ENCODE data around the gene ZNF709. TPM values are rescaled to one million over a fixed set of nuclear protein-coding genes. Genes with fewer than 3 reads are reported as not detected.
A peak's percentile ranks its signal among the peaks of the same experiment; 100 is the strongest.
"Not testable (repeated sequence)": the region's sequence is repeated elsewhere in the genome, so short reads cannot be mapped to it uniquely, and the experiment has no call there.

Gene ZNF709
- total and polyA plus RNA-seq, 2 donors (not counting 1 experiment from before 2014, with no cell fraction given), result 1.5 to 4.8 TPM

DNA sequence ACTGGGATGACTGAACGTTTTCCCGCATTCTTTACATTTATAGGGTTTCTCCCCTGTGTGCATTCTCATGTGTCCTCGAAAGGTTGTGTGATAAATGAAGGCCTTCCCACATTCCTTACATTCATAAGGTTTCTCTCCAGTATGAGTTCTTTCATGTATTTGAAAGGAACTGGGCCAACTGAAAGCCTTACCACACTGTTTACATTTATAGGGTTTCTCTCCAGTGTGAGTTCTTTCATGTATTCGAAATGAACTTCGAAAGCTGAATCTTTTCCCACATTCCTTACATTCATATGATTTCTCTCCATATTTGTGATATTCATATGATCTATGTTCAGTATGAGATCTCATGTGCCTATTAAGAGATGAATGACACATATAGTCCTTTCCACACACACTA lies 19.4 kb downstream of the ZNF709 start:
- no peaks in the 10 kb centered on the region for H3K4me1 ChIP-seq (ENCODE audit: control insufficient read depth, extremely low read depth, insufficient read depth, low read length)
- no peaks in the 10 kb centered on the region for H3K9me3 ChIP-seq (ENCODE audit: control insufficient read depth, insufficient read depth, low read depth, low read length)
- H3K79me2 ChIP-seq (ENCODE audit: control insufficient read depth, insufficient read depth, low read length), result no peaks in the 10 kb centered on the region
- H3K36me3 ChIP-seq (ENCODE audit: control insufficient read depth, insufficient read depth, low read length), result no peaks in the 10 kb centered on the region
- H3K27ac ChIP-seq (ENCODE audit: insufficient read depth, low read length), result no peak overlapping the region
- peak in 1 of 2 donors; percentile 2 for DNase-seq (ENCODE audit: low read depth in 2 of 2)
- H4K20me1 ChIP-seq (ENCODE audit: control insufficient read depth, extremely low read depth, insufficient read depth, low read length), result no peaks in the 10 kb centered on the region
- no peak overlapping the region for H3K9ac ChIP-seq (ENCODE audit: insufficient read depth, low read length)
- no peak overlapping the region for H3K4me2 ChIP-seq (ENCODE audit: extremely low read depth, insufficient read depth, low read length)
- H3K4me3 ChIP-seq (replicated peaks in 1 of 4; ENCODE audit: control extremely low read depth in 1 of 4, insufficient read depth in 1 of 4, low read depth in 3 of 4, low read length in 4 of 4), result no peak overlapping the region
- no peak for TF ChIP-seq EZH2 (IDR thresholded peaks at IDR 0.05; ENCODE audit: low read length, missing control alignments)
- TF ChIP-seq, protein P1, sequence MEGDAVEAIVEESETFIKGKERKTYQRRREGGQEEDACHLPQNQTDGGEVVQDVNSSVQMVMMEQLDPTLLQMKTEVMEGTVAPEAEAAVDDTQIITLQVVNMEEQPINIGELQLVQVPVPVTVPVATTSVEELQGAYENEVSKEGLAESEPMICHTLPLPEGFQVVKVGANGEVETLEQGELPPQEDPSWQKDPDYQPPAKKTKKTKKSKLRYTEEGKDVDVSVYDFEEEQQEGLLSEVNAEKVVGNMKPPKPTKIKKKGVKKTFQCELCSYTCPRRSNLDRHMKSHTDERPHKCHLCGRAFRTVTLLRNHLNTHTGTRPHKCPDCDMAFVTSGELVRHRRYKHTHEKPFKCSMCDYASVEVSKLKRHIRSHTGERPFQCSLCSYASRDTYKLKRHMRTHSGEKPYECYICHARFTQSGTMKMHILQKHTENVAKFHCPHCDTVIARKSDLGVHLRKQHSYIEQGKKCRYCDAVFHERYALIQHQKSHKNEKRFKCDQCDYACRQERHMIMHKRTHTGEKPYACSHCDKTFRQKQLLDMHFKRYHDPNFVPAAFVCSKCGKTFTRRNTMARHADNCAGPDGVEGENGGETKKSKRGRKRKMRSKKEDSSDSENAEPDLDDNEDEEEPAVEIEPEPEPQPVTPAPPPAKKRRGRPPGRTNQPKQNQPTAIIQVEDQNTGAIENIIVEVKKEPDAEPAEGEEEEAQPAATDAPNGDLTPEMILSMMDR (conservative IDR thresholded peaks at IDR 0.05 in 1 of 2, IDR thresholded peaks at IDR 0.05 in 1 of 2; ENCODE audit: low read depth in 1 of 2, low read length in 2 of 2), result no peak
- no peaks in the 10 kb centered on the region for H3K27me3 ChIP-seq (ENCODE audit: control insufficient read depth, insufficient read depth, low read length)
- no peak overlapping the region for H2AFZ ChIP-seq (ENCODE audit: low read length)

DNA sequence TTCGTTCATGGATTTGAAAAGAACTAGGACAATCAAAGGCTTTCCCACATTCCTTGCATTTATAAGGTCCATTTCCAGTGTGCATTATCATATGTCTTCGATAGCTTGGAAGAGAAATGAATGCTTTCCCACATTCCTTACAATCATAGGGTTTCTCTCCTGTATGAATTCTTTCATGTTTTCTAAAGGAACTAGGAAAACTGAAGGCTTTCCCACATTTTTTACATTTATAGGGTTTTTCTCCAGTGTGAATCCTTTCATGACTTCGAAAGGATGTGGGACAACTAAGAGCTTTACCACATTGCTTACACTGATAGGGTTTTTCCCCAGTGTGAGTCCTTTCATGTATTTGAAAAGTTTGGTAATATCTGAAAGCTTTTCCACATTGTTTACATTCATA lies 19.8 kb downstream of the ZNF709 start:
- Histone ChIP-seq H3K9ac (ENCODE audit: insufficient read depth, low read length) (no peak overlapping the region), H3K27ac (ENCODE audit: insufficient read depth, low read length) (no peak overlapping the region)
- no peak for DNase-seq (ENCODE audit: low read depth in 2 of 2)

DNA sequence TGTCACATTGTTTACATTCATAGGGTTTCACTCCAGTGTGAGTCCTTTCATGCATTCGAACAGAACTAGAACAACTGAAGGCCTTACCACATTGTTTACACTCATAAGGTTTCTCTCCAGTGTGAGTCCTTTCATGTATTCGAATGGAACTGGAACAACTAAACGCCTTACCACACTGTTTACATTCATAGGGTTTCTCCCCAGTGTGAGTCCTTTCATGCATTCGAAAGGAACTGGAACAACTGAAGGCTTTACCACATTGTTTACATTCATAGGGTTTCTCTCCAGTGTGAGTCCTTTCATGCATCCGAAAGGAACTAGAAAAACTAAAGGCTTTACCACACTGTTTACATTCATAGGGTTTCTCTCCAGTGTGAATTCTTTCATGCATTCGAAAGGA lies 20.5 kb downstream of the ZNF709 start:
- not testable (repeated sequence) for H3K4me1 ChIP-seq (ENCODE audit: control insufficient read depth, extremely low read depth, insufficient read depth, low read length); H3K36me3 ChIP-seq (ENCODE audit: control insufficient read depth, insufficient read depth, low read length); H3K9ac ChIP-seq (ENCODE audit: insufficient read depth, low read length); H3K27ac ChIP-seq (ENCODE audit: insufficient read depth, low read length); H4K20me1 ChIP-seq (ENCODE audit: control insufficient read depth, extremely low read depth, insufficient read depth, low read length); H2AFZ ChIP-seq (ENCODE audit: low read length); H3K4me3 ChIP-seq (replicated peaks in 1 of 4; ENCODE audit: control extremely low read depth in 1 of 4, insufficient read depth in 1 of 4, low read depth in 3 of 4, low read length in 4 of 4); H3K79me2 ChIP-seq (ENCODE audit: control insufficient read depth, insufficient read depth, low read length); H3K27me3 ChIP-seq (ENCODE audit: control insufficient read depth, insufficient read depth, low read length); H3K9me3 ChIP-seq (ENCODE audit: control insufficient read depth, insufficient read depth, low read depth, low read length); H3K4me2 ChIP-seq (ENCODE audit: extremely low read depth, insufficient read depth, low read length); DNase-seq (ENCODE audit: low read depth in 2 of 2)

More for the DNA sequence above, 19.8 kb downstream of the ZNF709 start:
- H2AFZ ChIP-seq (ENCODE audit: low read length), result no peak overlapping the region
- H3K4me2 ChIP-seq (ENCODE audit: extremely low read depth, insufficient read depth, low read length), result no peak overlapping the region
- TF ChIP-seq EZH2 (IDR thresholded peaks at IDR 0.05; ENCODE audit: low read length, missing control alignments), result no peak
- TF ChIP-seq, protein P1 (conservative IDR thresholded peaks at IDR 0.05 in 1 of 2, IDR thresholded peaks at IDR 0.05 in 1 of 2; ENCODE audit: low read depth in 1 of 2, low read length in 2 of 2), result no peak
- H3K79me2 ChIP-seq (ENCODE audit: control insufficient read depth, insufficient read depth, low read length), result no peaks in the 10 kb centered on the region
- no peaks in the 10 kb centered on the region for H3K9me3 ChIP-seq (ENCODE audit: control insufficient read depth, insufficient read depth, low read depth, low read length)
- no peak overlapping the region for H3K4me3 ChIP-seq (replicated peaks in 1 of 4; ENCODE audit: control extremely low read depth in 1 of 4, insufficient read depth in 1 of 4, low read depth in 3 of 4, low read length in 4 of 4)
- no peaks in the 10 kb centered on the region for H3K36me3 ChIP-seq (ENCODE audit: control insufficient read depth, insufficient read depth, low read length)
- H3K27me3 ChIP-seq (ENCODE audit: control insufficient read depth, insufficient read depth, low read length), result no peaks in the 10 kb centered on the region
- H4K20me1 ChIP-seq (ENCODE audit: control insufficient read depth, extremely low read depth, insufficient read depth, low read length), result no peaks in the 10 kb centered on the region
- H3K4me1 ChIP-seq (ENCODE audit: control insufficient read depth, extremely low read depth, insufficient read depth, low read length), result no peaks in the 10 kb centered on the region
